NB4 (cell line): ENCODE data around the gene APOBEC4.

ENCODE experiments used
- CTCF ChIP-seq: IDR thresholded peaks from one replicate; pipeline ENCODE4 v1.5.1; 2012; ENCODE audit warnings: low read depth, low read length
- POLR2A ChIP-seq: IDR thresholded peaks from 2 replicates; pipeline ENCODE4 v1.6.1; 2011; ENCODE audit warnings: mild to moderate bottlenecking; ENCODE audit not compliant: insufficient read length; ENCODE audit errors: extremely low read depth

- TF ChIP-seq CTCF, result no peak
- TF ChIP-seq POLR2A, result no peak
Observed at GRCh38 chr1:183607322-183607980, 45.7 kb downstream of the APOBEC4 start.
